Measurements from ENCODE around the gene CRCP.

CRCP gene

DNA sequence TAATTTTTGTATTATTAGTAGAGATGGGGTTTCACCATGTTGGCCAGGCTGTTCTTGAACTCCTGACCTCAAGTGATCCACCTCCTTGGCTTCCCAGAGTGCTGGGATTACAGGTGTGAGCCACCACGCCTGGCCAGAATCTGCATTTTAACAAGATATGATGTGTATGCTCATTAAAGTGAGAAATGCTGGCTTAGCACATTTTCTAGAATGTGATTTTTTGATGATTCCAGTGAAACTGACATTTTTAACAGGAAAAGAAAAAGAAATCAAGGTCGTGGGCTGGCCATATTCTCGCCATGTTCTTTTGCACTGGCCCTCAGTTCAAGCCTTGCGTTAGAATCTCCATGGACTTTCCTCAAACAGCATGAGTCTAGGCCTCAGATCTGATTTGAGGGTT, 72.3 kb downstream of the CRCP start:
- no peak for DNase-seq (ENCODE audit: low read depth in 1 of 2, low spot score in 1 of 2)
- no peak overlapping the region for H3K4me3 ChIP-seq (replicated peaks; ENCODE audit: insufficient read depth, low read length)

DNA sequence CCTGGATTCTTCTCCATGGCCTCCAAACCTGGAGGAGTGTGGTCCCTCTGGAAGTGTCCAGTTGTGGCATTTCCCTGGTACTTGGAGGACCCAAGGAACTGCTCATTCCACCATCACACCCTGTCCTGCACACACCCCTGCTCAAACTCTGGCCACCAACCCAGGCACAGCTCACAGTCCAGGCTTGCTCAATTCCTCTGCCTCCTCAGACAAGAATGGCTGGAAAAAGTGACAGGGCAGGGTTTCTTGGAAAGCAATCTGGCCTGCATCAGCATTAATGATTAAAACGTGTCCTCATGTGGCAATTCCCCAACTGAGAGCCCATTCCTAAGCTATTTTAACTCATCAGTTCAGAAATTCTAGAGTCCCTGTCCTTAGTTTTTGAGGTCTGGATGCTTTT, 73.3 kb downstream of the CRCP start:
- Histone ChIP-seq H3K27me3 (ENCODE audit: insufficient read depth, poor library complexity, severe bottlenecking) (no peaks in the 10 kb centered on the region), H3K27ac (replicated peaks) (no peak overlapping the region)
- TF ChIP-seq, protein P1, sequence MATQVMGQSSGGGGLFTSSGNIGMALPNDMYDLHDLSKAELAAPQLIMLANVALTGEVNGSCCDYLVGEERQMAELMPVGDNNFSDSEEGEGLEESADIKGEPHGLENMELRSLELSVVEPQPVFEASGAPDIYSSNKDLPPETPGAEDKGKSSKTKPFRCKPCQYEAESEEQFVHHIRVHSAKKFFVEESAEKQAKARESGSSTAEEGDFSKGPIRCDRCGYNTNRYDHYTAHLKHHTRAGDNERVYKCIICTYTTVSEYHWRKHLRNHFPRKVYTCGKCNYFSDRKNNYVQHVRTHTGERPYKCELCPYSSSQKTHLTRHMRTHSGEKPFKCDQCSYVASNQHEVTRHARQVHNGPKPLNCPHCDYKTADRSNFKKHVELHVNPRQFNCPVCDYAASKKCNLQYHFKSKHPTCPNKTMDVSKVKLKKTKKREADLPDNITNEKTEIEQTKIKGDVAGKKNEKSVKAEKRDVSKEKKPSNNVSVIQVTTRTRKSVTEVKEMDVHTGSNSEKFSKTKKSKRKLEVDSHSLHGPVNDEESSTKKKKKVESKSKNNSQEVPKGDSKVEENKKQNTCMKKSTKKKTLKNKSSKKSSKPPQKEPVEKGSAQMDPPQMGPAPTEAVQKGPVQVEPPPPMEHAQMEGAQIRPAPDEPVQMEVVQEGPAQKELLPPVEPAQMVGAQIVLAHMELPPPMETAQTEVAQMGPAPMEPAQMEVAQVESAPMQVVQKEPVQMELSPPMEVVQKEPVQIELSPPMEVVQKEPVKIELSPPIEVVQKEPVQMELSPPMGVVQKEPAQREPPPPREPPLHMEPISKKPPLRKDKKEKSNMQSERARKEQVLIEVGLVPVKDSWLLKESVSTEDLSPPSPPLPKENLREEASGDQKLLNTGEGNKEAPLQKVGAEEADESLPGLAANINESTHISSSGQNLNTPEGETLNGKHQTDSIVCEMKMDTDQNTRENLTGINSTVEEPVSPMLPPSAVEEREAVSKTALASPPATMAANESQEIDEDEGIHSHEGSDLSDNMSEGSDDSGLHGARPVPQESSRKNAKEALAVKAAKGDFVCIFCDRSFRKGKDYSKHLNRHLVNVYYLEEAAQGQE (IDR thresholded peaks at IDR 0.05; ENCODE audit: insufficient replicate concordance, low read depth) = no peak
- no peak for TF ChIP-seq GABPA (IDR thresholded peaks at IDR 0.05; ENCODE audit: low read depth)

More for the DNA sequence above, 72.3 kb downstream of the CRCP start:
- Histone ChIP-seq H3K27me3 (ENCODE audit: insufficient read depth, poor library complexity, severe bottlenecking) (no peaks in the 10 kb centered on the region), H3K27ac (replicated peaks) (no peak overlapping the region)
- TF ChIP-seq, protein P2, sequence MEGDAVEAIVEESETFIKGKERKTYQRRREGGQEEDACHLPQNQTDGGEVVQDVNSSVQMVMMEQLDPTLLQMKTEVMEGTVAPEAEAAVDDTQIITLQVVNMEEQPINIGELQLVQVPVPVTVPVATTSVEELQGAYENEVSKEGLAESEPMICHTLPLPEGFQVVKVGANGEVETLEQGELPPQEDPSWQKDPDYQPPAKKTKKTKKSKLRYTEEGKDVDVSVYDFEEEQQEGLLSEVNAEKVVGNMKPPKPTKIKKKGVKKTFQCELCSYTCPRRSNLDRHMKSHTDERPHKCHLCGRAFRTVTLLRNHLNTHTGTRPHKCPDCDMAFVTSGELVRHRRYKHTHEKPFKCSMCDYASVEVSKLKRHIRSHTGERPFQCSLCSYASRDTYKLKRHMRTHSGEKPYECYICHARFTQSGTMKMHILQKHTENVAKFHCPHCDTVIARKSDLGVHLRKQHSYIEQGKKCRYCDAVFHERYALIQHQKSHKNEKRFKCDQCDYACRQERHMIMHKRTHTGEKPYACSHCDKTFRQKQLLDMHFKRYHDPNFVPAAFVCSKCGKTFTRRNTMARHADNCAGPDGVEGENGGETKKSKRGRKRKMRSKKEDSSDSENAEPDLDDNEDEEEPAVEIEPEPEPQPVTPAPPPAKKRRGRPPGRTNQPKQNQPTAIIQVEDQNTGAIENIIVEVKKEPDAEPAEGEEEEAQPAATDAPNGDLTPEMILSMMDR (IDR thresholded peaks at IDR 0.05; ENCODE audit: insufficient read depth, low read length) = no peak
- TF ChIP-seq SPI1 (IDR thresholded peaks at IDR 0.05; ENCODE audit: borderline replicate concordance, low read depth) = no peak
- TF ChIP-seq, protein P1 (IDR thresholded peaks at IDR 0.05; ENCODE audit: insufficient replicate concordance, low read depth) = no peak
- TF ChIP-seq GABPA (IDR thresholded peaks at IDR 0.05; ENCODE audit: low read depth) = no peak
- no peak for TF ChIP-seq POLR2AphosphoS5 (IDR thresholded peaks at IDR 0.05; ENCODE audit: low read depth)

DNA sequence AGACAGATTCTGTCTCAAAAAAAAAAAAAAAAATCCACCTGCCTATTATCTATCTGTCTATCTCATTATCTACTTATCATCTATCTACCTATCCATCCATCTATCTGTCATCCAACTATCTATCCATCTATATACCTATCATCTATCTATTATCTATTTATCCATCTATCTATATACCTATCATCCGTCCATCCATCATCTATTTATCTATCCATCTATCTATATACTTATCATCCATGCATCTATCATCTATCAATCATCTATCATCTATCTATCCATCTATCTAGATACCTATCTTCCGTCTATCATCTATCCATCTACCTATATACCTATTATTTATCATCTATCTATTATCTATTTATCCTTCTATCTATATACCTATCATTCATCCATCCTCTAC, 74.0 kb downstream of the CRCP start:
- H3K27ac ChIP-seq (replicated peaks) = no peak overlapping the region
- TF ChIP-seq SPI1 (IDR thresholded peaks at IDR 0.05; ENCODE audit: borderline replicate concordance, low read depth) (no peak), GABPA (IDR thresholded peaks at IDR 0.05; ENCODE audit: low read depth) (no peak), POLR2AphosphoS5 (IDR thresholded peaks at IDR 0.05; ENCODE audit: low read depth) (no peak)
- TF ChIP-seq, protein P2 (IDR thresholded peaks at IDR 0.05; ENCODE audit: insufficient read depth, low read length) = no peak
- TF ChIP-seq, protein P1 (IDR thresholded peaks at IDR 0.05; ENCODE audit: insufficient replicate concordance, low read depth) = no peak
- no peak for DNase-seq (ENCODE audit: low read depth in 1 of 2, low spot score in 1 of 2)
- H3K27me3 ChIP-seq (ENCODE audit: insufficient read depth, poor library complexity, severe bottlenecking) = no peaks in the 10 kb centered on the region
- H3K4me3 ChIP-seq (replicated peaks; ENCODE audit: insufficient read depth, low read length) = no peak overlapping the region

More for the DNA sequence above, 73.3 kb downstream of the CRCP start:
- no peak for DNase-seq (ENCODE audit: low read depth in 1 of 2, low spot score in 1 of 2)
- H3K4me3 ChIP-seq (replicated peaks; ENCODE audit: insufficient read depth, low read length) = no peak overlapping the region
